Effector memory CD8-positive, alpha-beta T cell (primary cell): ENCODE measurements around the gene CD74.
A peak's percentile ranks its signal among the peaks of the same experiment; 100 is the strongest.
"Not testable (repeated sequence)": the region's sequence is repeated elsewhere in the genome, so short reads cannot be mapped to it uniquely, and the experiment has no call there.

Source experiments
- ATAC-seq: fragments of 150-1000 bp; cut with Tn5 transposase; replicated peaks from 2 replicates; pipeline ENCODE4 v1.10.0; 2021; ENCODE audit warnings: mild to moderate bottlenecking, moderate library complexity
- DNase-seq, 3 experiments: peaks; one replicate each; pipeline ENCODE4 v3.0.0; 2021
- H3K27ac Mint-ChIP-seq, 2 donors: one replicate each; pipeline ENCODE4 v1.8.0; 2022; ENCODE audit warnings: mild to moderate bottlenecking in 2 of 2, mixed read lengths in 2 of 2, moderate library complexity in 2 of 2
- H3K27me3 Mint-ChIP-seq, 2 donors: one replicate each; pipeline ENCODE4 v1.8.0; 2022; ENCODE audit warnings: mixed read lengths in 2 of 2
- H3K36me3 Mint-ChIP-seq: one replicate; pipeline ENCODE4 v1.8.0; 2022; ENCODE audit warnings: mild to moderate bottlenecking, moderate library complexity, mixed read lengths; ENCODE audit not compliant: insufficient read depth
- H3K4me1 Mint-ChIP-seq, 2 donors: one replicate each; pipeline ENCODE4 v1.8.0; 2022; ENCODE audit warnings: low read depth in 2 of 2, mixed read lengths in 2 of 2
- H3K4me3 Mint-ChIP-seq, 2 donors: one replicate each; pipeline ENCODE4 v1.8.0; 2022; ENCODE audit warnings: mild to moderate bottlenecking in 2 of 2, mixed read lengths in 2 of 2, moderate library complexity in 2 of 2
- H3K9me3 Mint-ChIP-seq, 2 donors: one replicate each; pipeline ENCODE4 v1.8.0; 2022; ENCODE audit warnings: mixed read lengths in 2 of 2

The CD74 gene

GRCh38 chr5:150431574-150431973, 18.9 kb upstream of the CD74 start:
- Mint-ChIP-seq H3K4me1 (peaks cover 9% of the 10 kb centered on the region in 2 donors), H3K4me3 (no peak overlapping the region), H3K9me3 (no peaks in the 10 kb centered on the region), H3K27me3 (peaks cover 6 to 11% of the 10 kb centered on the region in 2 donors), H3K27ac (no peak overlapping the region), H3K36me3 (no peaks in the 10 kb centered on the region)
- ATAC-seq (no peak), DNase-seq (no peak)

- Mint-ChIP-seq H3K4me1 (peaks cover 4 to 6% of the 10 kb centered on the region in 2 donors), H3K4me3 (no peak overlapping the region), H3K27ac (no peak overlapping the region), H3K9me3 (no peaks in the 10 kb centered on the region), H3K27me3 (peaks cover 6 to 11% of the 10 kb centered on the region in 2 donors), H3K36me3 (no peaks in the 10 kb centered on the region)
- ATAC-seq (no peak), DNase-seq (no peak)
Observed at GRCh38 chr5:150431048-150431447, 18.3 kb upstream of the CD74 start.

GRCh38 chr5:150429410-150429873, 16.7 kb upstream of the CD74 start:
- no peak overlapping the region for H3K4me3 Mint-ChIP-seq
- H3K27ac Mint-ChIP-seq, result no peak overlapping the region
- ATAC-seq (peak; percentile 61), DNase-seq (no peak)
- H3K27me3 Mint-ChIP-seq, result peaks cover 6 to 11% of the 10 kb centered on the region in 2 donors
- no peaks in the 10 kb centered on the region for H3K36me3 Mint-ChIP-seq
- no peaks in the 10 kb centered on the region for H3K9me3 Mint-ChIP-seq
- H3K4me1 Mint-ChIP-seq, result peaks cover 0 to 4% of the 10 kb centered on the region in 2 donors

- Mint-ChIP-seq H3K36me3 (no peaks in the 10 kb centered on the region), H3K27ac (no peak overlapping the region), H3K9me3 (no peaks in the 10 kb centered on the region), H3K27me3 (peaks cover 6 to 11% of the 10 kb centered on the region in 2 donors), H3K4me3 (no peak overlapping the region), H3K4me1 (peaks cover 0 to 4% of the 10 kb centered on the region in 2 donors)
- ATAC-seq, result no peak
- no peak for DNase-seq
Observed at GRCh38 chr5:150428978-150429377, 16.3 kb upstream of the CD74 start.

- no peak for DNase-seq
- ATAC-seq, result no peak
- Mint-ChIP-seq H3K4me3 (no peak overlapping the region), H3K27me3 (peaks cover 6 to 11% of the 10 kb centered on the region in 2 donors), H3K36me3 (no peaks in the 10 kb centered on the region), H3K4me1 (peaks cover 0 to 4% of the 10 kb centered on the region in 2 donors), H3K27ac (peak overlapping the region in 1 of 2 donors; percentile 2), H3K9me3 (no peaks in the 10 kb centered on the region)
Observed at GRCh38 chr5:150428106-150428876, 15.6 kb upstream of the CD74 start.

- not testable (repeated sequence) for H3K9me3 Mint-ChIP-seq, H3K27ac Mint-ChIP-seq, DNase-seq, H3K4me3 Mint-ChIP-seq, ATAC-seq, H3K36me3 Mint-ChIP-seq, H3K4me1 Mint-ChIP-seq
- H3K27me3 Mint-ChIP-seq, result peaks cover 6 to 11% of the 10 kb centered on the region in 2 donors
Observed at GRCh38 chr5:150426165-150426564, 13.5 kb upstream of the CD74 start.

- no peak overlapping the region for H3K27ac Mint-ChIP-seq
- ATAC-seq, result no peak
- no peaks in the 10 kb centered on the region for H3K36me3 Mint-ChIP-seq
- DNase-seq, result no peak
- peaks cover 0 to 2% of the 10 kb centered on the region in 2 donors for H3K4me1 Mint-ChIP-seq
- peaks cover 0 to 4% of the 10 kb centered on the region in 2 donors for H3K27me3 Mint-ChIP-seq
- H3K4me3 Mint-ChIP-seq, result no peak overlapping the region
- no peaks in the 10 kb centered on the region for H3K9me3 Mint-ChIP-seq
Observed at GRCh38 chr5:150422758-150423157, 10.0 kb upstream of the CD74 start.

- Mint-ChIP-seq H3K4me1 (peaks cover 0 to 2% of the 10 kb centered on the region in 2 donors), H3K9me3 (no peaks in the 10 kb centered on the region), H3K27me3 (no peaks in the 10 kb centered on the region), H3K4me3 (no peak overlapping the region), H3K36me3 (no peaks in the 10 kb centered on the region), H3K27ac (peak overlapping the region in 1 of 2 donors; percentile 2)
- no peak for ATAC-seq
- no peak for DNase-seq
Observed at GRCh38 chr5:150422075-150422474, 9.4 kb upstream of the CD74 start.

GRCh38 chr5:150419630-150420270, 7.0 kb upstream of the CD74 start:
- Mint-ChIP-seq H3K9me3 (no peaks in the 10 kb centered on the region), H3K27ac (peak overlapping the region in 1 of 2 donors; percentile 42), H3K4me1 (peaks cover 0 to 2% of the 10 kb centered on the region in 2 donors), H3K36me3 (no peaks in the 10 kb centered on the region), H3K27me3 (no peaks in the 10 kb centered on the region), H3K4me3 (no peak overlapping the region)
- DNase-seq (no peak), ATAC-seq (peak; percentile 67)

- H3K36me3 Mint-ChIP-seq, result peaks cover 47% of the 10 kb centered on the region
- H3K9me3 Mint-ChIP-seq, DNase-seq, ATAC-seq, H3K27me3 Mint-ChIP-seq: not testable (repeated sequence)
- H3K4me3 Mint-ChIP-seq, result peak overlapping the region; percentile 98 to 100
- peak overlapping the region; percentile 100 for H3K27ac Mint-ChIP-seq
- peaks cover 31 to 34% of the 10 kb centered on the region in 2 donors for H3K4me1 Mint-ChIP-seq
Observed at GRCh38 chr5:150413902-150414790, 1.4 kb upstream of the CD74 start.

GRCh38 chr5:150413176-150413901, 629 bp upstream of the CD74 start:
- H3K4me3 Mint-ChIP-seq, result peak overlapping the region; percentile 98 to 100
- H3K36me3 Mint-ChIP-seq, result peaks cover 55% of the 10 kb centered on the region
- peaks cover 36 to 41% of the 10 kb centered on the region in 2 donors for H3K4me1 Mint-ChIP-seq

GRCh38 chr5:150411245-150411979, 1.3 kb downstream of the CD74 start:
- peak overlapping the region; percentile 100 for H3K27ac Mint-ChIP-seq
- H3K36me3 Mint-ChIP-seq, result peaks cover 74% of the 10 kb centered on the region
- no peaks in the 10 kb centered on the region for H3K9me3 Mint-ChIP-seq
- H3K4me3 Mint-ChIP-seq, result peak overlapping the region; percentile 98 to 100
- peak; percentile 62 to 72 (median 70) for DNase-seq
- H3K4me1 Mint-ChIP-seq, result peaks cover 39 to 42% of the 10 kb centered on the region in 2 donors
- ATAC-seq, result peak; percentile 16
- no peaks in the 10 kb centered on the region for H3K27me3 Mint-ChIP-seq

More at GRCh38 chr5:150413176-150413901, 629 bp upstream of the CD74 start:
- H3K9me3 Mint-ChIP-seq, result no peaks in the 10 kb centered on the region
- no peaks in the 10 kb centered on the region for H3K27me3 Mint-ChIP-seq
- peak overlapping the region; percentile 100 for H3K27ac Mint-ChIP-seq
- DNase-seq (no peak), ATAC-seq (peak; percentile 21)
